ENCODE measurements around the gene ATAD3C.
"Not testable (repeated sequence)": the region's sequence is repeated elsewhere in the genome, so short reads cannot be mapped to it uniquely, and the experiment has no call there.

ATAD3C gene

DNA sequence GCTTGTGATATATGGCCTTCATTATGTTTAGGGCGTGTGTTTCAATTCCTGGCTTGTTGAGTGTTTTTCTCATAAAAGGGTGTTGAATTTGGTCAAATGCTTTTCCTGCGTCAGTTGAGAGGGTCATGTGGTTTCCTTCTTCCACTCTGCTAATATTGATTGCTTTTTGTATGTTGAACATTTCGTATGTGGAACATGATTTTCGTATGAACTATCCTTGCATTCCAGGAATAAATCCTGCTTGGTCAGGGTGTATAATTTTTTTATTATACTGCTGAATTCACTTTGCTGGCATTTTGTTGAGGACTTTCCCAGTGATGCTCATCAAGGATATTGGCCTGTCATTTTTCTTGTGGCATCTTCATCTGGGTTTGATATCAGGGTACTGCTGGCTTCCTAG is 57.8 kb downstream of the ATAD3C start:
- DNase-seq (ENCODE audit: low read depth, low spot score): no peak

- DNase-seq (ENCODE audit: low read depth, low spot score): not testable (repeated sequence)
Measured at GRCh38 chr1:1508775-1509464, 59.4 kb downstream of the ATAD3C start.

- not testable (repeated sequence) for DNase-seq (ENCODE audit: low read depth, low spot score)
Measured at GRCh38 chr1:1509465-1509850, 60.0 kb downstream of the ATAD3C start.

GRCh38 chr1:1510912-1511532 is 61.5 kb downstream of the ATAD3C start:
- peak; percentile 79 for DNase-seq (ENCODE audit: low read depth, low spot score)

DNA sequence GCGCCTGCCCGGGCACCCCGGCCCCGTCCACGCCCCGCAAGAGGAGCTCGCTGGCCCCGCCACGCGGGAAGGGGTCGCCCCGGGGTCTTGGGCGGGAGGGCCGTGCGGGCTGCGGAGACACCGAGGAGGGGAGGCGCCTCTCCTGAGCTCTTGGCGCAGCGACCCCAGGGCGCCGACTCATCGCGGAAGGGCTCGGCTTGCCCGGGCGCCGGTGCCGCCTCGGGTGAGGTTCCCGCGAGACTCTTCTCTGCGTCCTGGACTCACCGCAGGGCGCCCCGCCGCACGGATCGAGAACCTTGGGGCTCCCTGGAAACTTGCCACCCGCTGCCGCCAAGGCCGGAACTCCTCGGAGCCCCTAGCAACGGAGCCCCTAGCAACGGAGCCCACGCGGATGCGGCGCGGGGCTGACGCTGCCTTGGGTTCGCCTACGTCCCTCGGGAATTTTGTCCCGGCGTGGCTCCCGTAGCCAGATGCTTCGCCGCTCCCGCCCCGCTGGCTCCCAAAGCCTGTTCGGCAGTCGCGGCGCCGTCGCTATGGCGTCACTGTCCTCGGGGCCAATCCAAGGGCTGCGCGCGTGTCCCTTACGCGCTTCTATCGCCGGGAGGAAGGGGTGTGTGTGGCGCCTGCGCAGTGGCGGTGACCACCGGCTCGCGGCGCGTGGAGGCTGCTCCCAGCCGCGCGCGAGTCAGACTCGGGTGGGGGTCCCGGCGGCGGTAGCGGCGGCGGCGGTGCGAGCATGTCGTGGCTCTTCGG is 62.2 kb downstream of the ATAD3C start, which contains the start of gene ATAD3A:
TSS of gene ATAD3A (plus strand) at position 630 of the 753 bp plus-strand sequence. CDS start at position 737, 107 bp downstream.
- peak; percentile 97 for DNase-seq (ENCODE audit: low read depth, low spot score)

DNA sequence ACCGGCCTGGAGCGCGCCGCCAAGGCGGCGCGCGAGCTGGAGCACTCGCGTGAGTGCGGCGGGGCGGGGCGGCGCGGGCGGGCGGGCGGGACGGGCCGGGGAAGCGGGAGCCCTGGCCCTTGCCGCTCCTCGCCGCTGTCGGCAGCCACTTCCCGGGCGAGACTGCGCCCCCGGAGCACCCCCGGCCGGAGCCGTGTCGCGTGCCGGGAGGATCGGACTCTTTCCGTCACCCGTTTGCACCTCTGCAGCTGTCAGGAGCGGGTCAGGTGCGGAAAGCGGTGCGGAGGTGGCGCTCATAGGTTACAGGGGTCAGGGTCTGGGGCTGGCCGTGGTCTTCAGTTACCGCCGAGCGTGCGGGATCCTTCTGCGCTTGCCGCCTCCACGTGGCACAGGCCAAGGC is 62.9 kb downstream of the ATAD3C start:
- not testable (repeated sequence) for DNase-seq (ENCODE audit: low read depth, low spot score)

DNA sequence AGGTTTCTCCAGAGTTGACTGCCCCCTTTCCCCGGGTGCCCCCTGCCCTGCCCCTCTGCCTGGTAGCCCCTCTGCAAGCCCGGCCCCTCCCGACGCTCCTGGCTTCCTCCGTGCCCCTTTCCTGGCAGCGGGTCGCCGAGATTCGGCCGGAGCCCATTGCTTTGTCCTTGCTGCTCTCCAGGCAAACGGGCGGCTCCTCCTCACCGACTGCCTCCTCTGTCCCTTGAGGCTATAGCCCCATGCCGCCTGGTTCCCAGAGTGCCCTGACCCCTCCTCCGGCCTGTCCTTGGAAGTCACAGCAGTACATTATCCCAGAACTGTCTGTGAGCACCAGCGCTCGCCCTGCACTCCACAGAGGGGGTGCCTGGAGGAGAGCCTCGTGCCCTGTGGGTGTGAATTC is 64.2 kb downstream of the ATAD3C start:
- DNase-seq (ENCODE audit: low read depth, low spot score): not testable (repeated sequence)

DNA sequence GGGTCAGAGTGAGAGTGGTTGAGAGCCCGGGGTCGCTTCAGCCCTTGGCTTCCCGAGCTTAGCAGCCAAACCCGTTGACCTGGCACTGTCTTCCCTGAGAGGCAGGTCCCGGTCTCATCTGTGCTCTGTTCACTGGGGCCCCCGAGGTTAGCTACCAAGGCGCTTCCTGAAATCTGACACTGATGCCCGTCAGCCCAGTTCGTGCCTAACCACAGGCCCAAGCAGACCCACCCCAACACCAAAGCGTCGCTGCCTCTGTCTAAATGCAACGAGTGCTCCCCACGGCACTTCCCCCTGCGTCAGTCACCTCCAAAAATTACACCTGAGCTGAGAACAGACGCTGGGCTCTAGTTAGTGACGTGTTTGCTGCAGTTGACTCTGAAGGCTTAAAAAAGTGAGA is 64.9 kb downstream of the ATAD3C start:
- not testable (repeated sequence) for DNase-seq (ENCODE audit: low read depth, low spot score)

- not testable (repeated sequence) for DNase-seq (ENCODE audit: low read depth, low spot score)
Measured at GRCh38 chr1:1516923-1517322, 67.4 kb downstream of the ATAD3C start.

DNA sequence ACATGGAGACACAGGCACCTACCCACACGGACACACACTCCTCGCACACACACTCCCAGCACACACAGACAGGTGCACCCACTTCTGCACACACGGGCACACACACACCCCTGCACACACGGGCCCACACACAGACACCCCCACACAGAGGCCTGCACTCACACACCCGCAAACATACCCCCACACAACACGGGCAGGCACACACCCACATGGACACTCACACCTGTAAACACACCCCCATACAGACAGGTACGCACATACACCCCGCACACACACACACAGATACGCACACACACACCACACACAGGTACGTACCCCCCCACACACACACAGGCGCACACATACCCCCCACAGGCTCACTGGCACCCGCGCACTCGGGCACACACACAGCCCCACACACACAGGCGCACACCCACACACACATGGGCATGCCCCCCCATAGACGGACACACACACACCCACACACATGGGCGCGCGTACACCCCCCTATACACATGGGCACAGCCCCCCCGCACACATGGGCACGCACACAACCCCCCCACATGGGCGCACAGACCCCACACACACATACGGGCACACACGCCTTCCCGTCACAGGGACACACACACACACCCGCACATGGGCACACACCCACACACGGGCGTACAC is 68.6 kb downstream of the ATAD3C start:
- no peak for DNase-seq (ENCODE audit: low read depth, low spot score)

DNA sequence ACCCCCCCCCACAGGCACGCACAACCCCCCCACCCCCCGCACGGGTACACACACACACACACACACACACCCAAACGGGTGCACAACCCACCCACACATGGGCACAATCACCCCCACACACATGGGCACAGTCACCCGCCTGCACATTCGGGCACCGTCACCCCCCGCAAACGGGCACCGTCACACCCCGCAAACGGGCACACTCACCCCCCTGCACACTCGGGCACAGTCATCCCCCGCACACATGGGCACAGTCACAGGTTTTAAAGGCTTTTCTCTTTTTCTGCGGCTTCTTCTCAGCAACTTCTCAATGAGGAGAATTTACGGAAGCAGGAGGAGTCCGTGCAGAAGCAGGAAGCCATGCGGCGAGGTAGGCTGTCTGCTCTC is 69.1 kb downstream of the ATAD3C start:
- DNase-seq (ENCODE audit: low read depth, low spot score): not testable (repeated sequence)
